ENCODE measurements around the gene ZNF592. TPM values are rescaled to one million over a fixed set of nuclear protein-coding genes. Genes with fewer than 3 reads are reported as not detected.

ZNF592 gene
- total and polyA plus RNA-seq, 9 of the 15 experiments (the other 6 are each of a cell fraction or from before 2014, with no cell fraction given), result 0.88 to 23.8 (median 7.4) TPM

DNA sequence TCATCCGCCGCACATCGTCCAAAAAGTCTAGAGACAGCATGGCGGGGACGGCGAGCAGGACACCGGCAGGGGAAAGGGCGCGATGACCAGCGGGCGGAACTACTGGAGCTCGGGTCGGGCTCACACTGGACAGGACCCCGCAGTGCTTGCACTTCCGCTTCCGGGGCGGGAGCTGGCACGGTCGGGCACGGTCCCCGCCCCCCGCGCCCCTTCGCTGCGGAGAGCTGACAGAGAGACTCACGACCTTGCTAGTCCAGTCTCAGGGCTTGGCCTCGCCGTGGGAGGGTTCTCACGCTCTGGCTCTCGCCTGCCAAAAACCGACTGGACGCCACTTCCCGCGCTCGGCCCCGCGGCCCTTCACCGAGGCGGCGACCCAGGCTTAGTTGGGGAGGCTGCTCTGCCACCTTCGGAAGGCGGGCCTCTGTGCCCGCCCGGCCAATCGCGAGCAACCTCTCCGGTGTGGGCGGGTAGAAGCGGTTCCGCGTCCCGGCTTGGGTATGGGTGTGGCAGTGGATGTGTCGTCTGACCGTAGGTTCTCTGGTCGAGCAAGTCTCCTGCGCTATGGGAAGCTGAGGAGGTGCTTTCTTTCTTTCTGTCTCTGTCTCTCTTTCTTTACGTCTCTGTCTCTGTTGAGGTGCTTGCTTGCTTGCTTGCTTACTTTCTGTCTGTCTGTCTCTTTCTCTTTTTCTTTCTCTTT lies 32.2 kb upstream of the ZNF592 start, which contains the start of gene SEC11A (continued):
- TF ChIP-seq CREM (IDR thresholded peaks at IDR 0.05; ENCODE audit: low read depth), result peak; percentile 88
- TF ChIP-seq ZNF274 (IDR thresholded peaks at IDR 0.05; ENCODE audit: borderline replicate concordance, low read depth, low read length), result no peak
- TF ChIP-seq ZNF282 (CRISPR knock-in tag; IDR thresholded peaks at IDR 0.05), result no peak
- no peak for TF ChIP-seq ZNF780A (CRISPR knock-in tag; IDR thresholded peaks at IDR 0.05)
- TF ChIP-seq, protein P1, sequence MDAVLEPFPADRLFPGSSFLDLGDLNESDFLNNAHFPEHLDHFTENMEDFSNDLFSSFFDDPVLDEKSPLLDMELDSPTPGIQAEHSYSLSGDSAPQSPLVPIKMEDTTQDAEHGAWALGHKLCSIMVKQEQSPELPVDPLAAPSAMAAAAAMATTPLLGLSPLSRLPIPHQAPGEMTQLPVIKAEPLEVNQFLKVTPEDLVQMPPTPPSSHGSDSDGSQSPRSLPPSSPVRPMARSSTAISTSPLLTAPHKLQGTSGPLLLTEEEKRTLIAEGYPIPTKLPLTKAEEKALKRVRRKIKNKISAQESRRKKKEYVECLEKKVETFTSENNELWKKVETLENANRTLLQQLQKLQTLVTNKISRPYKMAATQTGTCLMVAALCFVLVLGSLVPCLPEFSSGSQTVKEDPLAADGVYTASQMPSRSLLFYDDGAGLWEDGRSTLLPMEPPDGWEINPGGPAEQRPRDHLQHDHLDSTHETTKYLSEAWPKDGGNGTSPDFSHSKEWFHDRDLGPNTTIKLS (IDR thresholded peaks at IDR 0.05; ENCODE audit: borderline replicate concordance, low read depth), result peak; percentile 71
- no peak for TF ChIP-seq ZNF707 (CRISPR knock-in tag; conservative IDR thresholded peaks at IDR 0.05)
- no peak for TF ChIP-seq ZNF551 (CRISPR knock-in tag; IDR thresholded peaks at IDR 0.05)
- no peak for TF ChIP-seq NUFIP1 (IDR thresholded peaks at IDR 0.05; ENCODE audit: partially characterized antibody)
- TF ChIP-seq TCF7 (IDR thresholded peaks at IDR 0.05; ENCODE audit: borderline replicate concordance), result 0 out of 2 replicates have a peak, but pooled peaks have one; percentile 18
- TF ChIP-seq, protein P2, sequence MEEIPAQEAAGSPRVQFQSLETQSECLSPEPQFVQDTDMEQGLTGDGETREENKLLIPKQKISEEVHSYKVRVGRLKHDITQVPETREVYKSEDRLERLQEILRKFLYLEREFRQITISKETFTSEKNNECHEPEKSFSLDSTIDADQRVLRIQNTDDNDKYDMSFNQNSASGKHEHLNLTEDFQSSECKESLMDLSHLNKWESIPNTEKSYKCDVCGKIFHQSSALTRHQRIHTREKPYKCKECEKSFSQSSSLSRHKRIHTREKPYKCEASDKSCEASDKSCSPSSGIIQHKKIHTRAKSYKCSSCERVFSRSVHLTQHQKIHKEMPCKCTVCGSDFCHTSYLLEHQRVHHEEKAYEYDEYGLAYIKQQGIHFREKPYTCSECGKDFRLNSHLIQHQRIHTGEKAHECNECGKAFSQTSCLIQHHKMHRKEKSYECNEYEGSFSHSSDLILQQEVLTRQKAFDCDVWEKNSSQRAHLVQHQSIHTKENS (CRISPR knock-in tag; IDR thresholded peaks at IDR 0.05), result no peak
- peak; percentile 94 for TF ChIP-seq MYNN (IDR thresholded peaks at IDR 0.05)
- no peak for TF ChIP-seq MYNN (CRISPR knock-in tag; IDR thresholded peaks at IDR 0.05)
- no peak for TF ChIP-seq BCL6 (CRISPR knock-in tag; IDR thresholded peaks at IDR 0.05)
- TF ChIP-seq ZNF347 (CRISPR knock-in tag; IDR thresholded peaks at IDR 0.05; ENCODE audit: low read depth), result no peak
- TF ChIP-seq, protein P3, sequence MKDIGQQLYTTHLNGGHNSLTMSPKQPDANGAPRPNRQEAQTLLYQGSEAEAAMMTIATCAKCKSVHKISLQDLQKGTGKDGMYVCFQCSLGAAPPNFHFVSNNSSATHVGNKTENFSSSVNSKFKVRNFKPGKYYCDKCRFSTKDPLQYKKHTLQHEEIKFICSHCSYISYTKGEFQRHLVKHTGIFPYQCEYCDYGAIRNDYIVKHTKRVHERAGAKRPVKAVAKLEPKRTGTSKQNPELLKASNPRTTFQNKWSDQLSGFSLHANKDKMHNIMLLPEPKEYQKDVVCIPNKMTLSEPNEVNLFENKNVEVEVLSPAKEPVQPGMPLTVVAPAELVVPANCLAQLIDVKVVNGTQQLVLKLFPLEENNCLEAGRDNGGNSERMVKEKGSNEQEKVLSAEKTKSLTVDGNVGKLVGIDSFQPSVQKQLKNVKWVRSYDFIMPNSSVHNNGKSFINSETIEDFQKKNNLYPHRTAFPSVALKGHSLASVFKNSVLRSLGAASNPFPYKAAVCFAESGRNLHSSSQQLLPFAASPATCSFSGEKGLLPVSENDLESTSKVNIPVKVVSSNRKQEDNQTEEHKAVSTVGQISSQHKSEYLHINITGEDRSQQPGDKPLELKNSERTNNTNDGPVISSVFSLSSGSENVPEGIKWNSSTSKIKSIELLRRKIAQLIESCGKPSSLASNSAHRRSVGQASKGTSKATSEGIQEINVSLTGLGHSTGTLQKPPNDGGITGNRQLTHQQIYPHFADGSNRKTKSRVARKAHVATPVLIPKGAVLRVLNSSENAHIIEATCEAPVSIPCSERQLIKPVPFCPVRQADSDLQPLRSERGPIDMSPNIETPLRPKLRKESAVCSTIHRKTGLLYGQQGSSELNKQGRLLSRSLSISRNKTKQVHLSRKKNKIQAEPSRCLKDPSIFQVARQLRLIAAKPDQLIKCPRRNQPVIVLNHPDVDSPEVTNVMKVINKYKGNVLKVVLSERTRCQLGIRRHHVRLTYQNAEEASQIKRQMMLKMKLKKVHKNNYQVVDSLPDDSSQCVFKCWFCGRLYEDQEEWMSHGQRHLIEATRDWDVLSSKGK (CRISPR knock-in tag; IDR thresholded peaks at IDR 0.05), result no peak
- TF ChIP-seq DACH1 (IDR thresholded peaks at IDR 0.05; ENCODE audit: partially characterized antibody), result no peak
- peak; percentile 76 for TF ChIP-seq POLR2AphosphoS5 (IDR thresholded peaks at IDR 0.05; ENCODE audit: control insufficient read depth, insufficient read depth, low read depth, low read length)
- TF ChIP-seq HNRNPUL1 (IDR thresholded peaks at IDR 0.05; ENCODE audit: low read length), result no peak
- no peak for TF ChIP-seq PTRF (tag; IDR thresholded peaks at IDR 0.05)
- TF ChIP-seq GABPA (tag; conservative IDR thresholded peaks at IDR 0.05; ENCODE audit: low read depth), result peak; percentile 100
- TF ChIP-seq HLTF (IDR thresholded peaks at IDR 0.05), result peak; percentile 75; the same call in 1 of the 2 replicates
- peak; percentile 94 for TF ChIP-seq C11orf30 (IDR thresholded peaks at IDR 0.05; ENCODE audit: low read depth)
- peak; percentile 68; the same call in 1 of the 2 replicates for TF ChIP-seq MXI1 (IDR thresholded peaks at IDR 0.05; ENCODE audit: low read depth, low read length)
- TF ChIP-seq ZBED1 (IDR thresholded peaks at IDR 0.05), result no peak
- no peak for TF ChIP-seq HSF4 (CRISPR knock-in tag; IDR thresholded peaks at IDR 0.05; ENCODE audit: borderline replicate concordance)
- TF ChIP-seq SOX6 (IDR thresholded peaks at IDR 0.05), result peak; percentile 58
- TF ChIP-seq ZFX (CRISPR knock-in tag; IDR thresholded peaks at IDR 0.05), result peak; percentile 71

Data from K562 (cell line).